ENCODE results near the gene ARL17B.
"Not testable (repeated sequence)": the region's sequence is repeated elsewhere in the genome, so short reads cannot be mapped to it uniquely, and the experiment has no call there.

ARL17B gene

GRCh38 chr17:46244949-46245768, 116.4 kb downstream of the ARL17B start:
- not testable (repeated sequence) for DNase-seq

- not testable (repeated sequence) for DNase-seq
Observed at GRCh38 chr17:46244339-46244913, 117.1 kb downstream of the ARL17B start.

GRCh38 chr17:46243928-46244327, 117.6 kb downstream of the ARL17B start:
- DNase-seq, result not testable (repeated sequence)

GRCh38 chr17:46243505-46243904, 118.1 kb downstream of the ARL17B start:
- not testable (repeated sequence) for DNase-seq

GRCh38 chr17:46231359-46231758, 130.2 kb downstream of the ARL17B start:
- not testable (repeated sequence) for DNase-seq

- peak; percentile 96 for DNase-seq
Observed at GRCh38 chr17:46225274-46225794, 136.2 kb downstream of the ARL17B start.

- not testable (repeated sequence) for DNase-seq
Observed at GRCh38 chr17:46224864-46225263, 136.7 kb downstream of the ARL17B start.

Measured in CD4-positive, alpha-beta T cell treated with Interleukin-15 for 1 hour (primary cell).